H1 (cell line): ENCODE data around the gene STX8.

Source experiments
- CTCF ChIP-seq, 3 experiments: IDR thresholded peaks; 1 replicate in 2 of 3; 2 replicates in 1 of 3; pipeline versions ENCODE4 v1.5.1 to v1.6.1; 2011; ENCODE audit warnings: low read length in 3 of 3, mild to moderate bottlenecking in 3 of 3, inconsistent platforms in 2 of 3, low read depth in 1 of 3, moderate library complexity in 1 of 3; ENCODE audit not compliant: insufficient read depth in 1 of 3; ENCODE audit errors: control extremely low read depth in 1 of 3
- JUND ChIP-seq: IDR thresholded peaks from 2 replicates; pipeline ENCODE4 v1.6.1; 2011; ENCODE audit warnings: mild to moderate bottlenecking, improper control_type of control experiment, low read length
- RNF2 ChIP-seq: fragments of 200-900, 300-1000 bp; sonication (generic); IDR thresholded peaks from 2 replicates; pipeline ENCODE4 v1.7.1; 2016; ENCODE audit warnings: borderline replicate concordance, low read depth, mild to moderate bottlenecking, antibody characterized with exemption, low read length; ENCODE audit not compliant: poor library complexity, severe bottlenecking; ENCODE audit errors: missing control alignments
- RXRA ChIP-seq: IDR thresholded peaks from 2 replicates; pipeline ENCODE4 v1.6.1; 2011; ENCODE audit warnings: low read depth, mild to moderate bottlenecking, low read length, moderate library complexity; ENCODE audit not compliant: insufficient read depth

GRCh38 chr17:9431620-9432019, 144.0 kb downstream of the STX8 start:
- no peak for TF ChIP-seq RNF2
- no peak for TF ChIP-seq JUND
- no peak for TF ChIP-seq CTCF (IDR thresholded peaks at IDR 0.05; ENCODE audit: control extremely low read depth in 1 of 3, insufficient read depth in 1 of 3, low read depth in 1 of 3, low read length in 3 of 3)
- TF ChIP-seq RXRA = no peak
